H9 (cell line): ENCODE data around the gene TMEM132D. TPM values are rescaled to one million over a fixed set of nuclear protein-coding genes. Genes with fewer than 3 reads are reported as not detected.

ENCODE experiments used
- DNase-seq: peaks from one replicate; pipeline ENCODE4 v3.0.0-alpha.2; 2017
- H2AFZ ChIP-seq: one replicate; pipeline ENCODE4 v1.6.1; 2013; ENCODE audit warnings: mild to moderate bottlenecking, low read length, control low read depth, moderate library complexity
- H2AK5ac ChIP-seq: 2 replicates; pipeline ENCODE4 v1.6.1; 2013; ENCODE audit warnings: low read length, control low read depth, mixed read lengths; ENCODE audit not compliant: insufficient read length
- H2BK120ac ChIP-seq: one replicate; pipeline ENCODE4 v1.6.1; 2013; ENCODE audit warnings: low read depth, mild to moderate bottlenecking, low read length, control low read depth, inconsistent platforms; ENCODE audit not compliant: poor library complexity, severe bottlenecking
- H2BK12ac ChIP-seq: 2 replicates; pipeline ENCODE4 v1.6.1; 2013; ENCODE audit warnings: low read length, control low read depth, mixed read lengths, low read depth; ENCODE audit not compliant: insufficient read length
- H2BK15ac ChIP-seq: 2 replicates; pipeline ENCODE4 v1.6.1; 2013; ENCODE audit warnings: low read depth, low read length, control low read depth
- H2BK20ac ChIP-seq: one replicate; pipeline ENCODE4 v1.6.1; 2013; ENCODE audit warnings: low read depth, mild to moderate bottlenecking, low read length, control low read depth, inconsistent platforms; ENCODE audit not compliant: poor library complexity, severe bottlenecking
- H2BK5ac ChIP-seq: 2 replicates; pipeline ENCODE4 v1.6.1; 2013; ENCODE audit warnings: low read length, control low read depth, mixed read lengths; ENCODE audit not compliant: insufficient read length
- H3K14ac ChIP-seq: 2 replicates; pipeline ENCODE4 v1.6.1; 2013; ENCODE audit warnings: low read length, control low read depth; ENCODE audit not compliant: insufficient read depth
- H3K18ac ChIP-seq: 2 replicates; pipeline ENCODE4 v1.6.1; 2013; ENCODE audit warnings: low read depth, mild to moderate bottlenecking, mixed read lengths, low read length, control low read depth; ENCODE audit not compliant: insufficient read length
- H3K23ac ChIP-seq: 2 replicates; pipeline ENCODE4 v1.6.1; 2013; ENCODE audit warnings: low read length, control low read depth, mixed read lengths, low read depth; ENCODE audit not compliant: insufficient read length
- H3K23me2 ChIP-seq: 2 replicates; pipeline ENCODE4 v1.6.1; 2013; ENCODE audit warnings: low read depth, mild to moderate bottlenecking, mixed read lengths, low read length, control low read depth; ENCODE audit not compliant: insufficient read length, poor library complexity, severe bottlenecking
- H3K27ac ChIP-seq: 2 replicates; pipeline ENCODE4 v1.5.1; 2013; ENCODE audit warnings: low read length, control low read depth, mixed read lengths, low read depth; ENCODE audit not compliant: insufficient read length
- H3K27me3 ChIP-seq: 2 replicates; pipeline ENCODE4 v1.6.1; 2013; ENCODE audit warnings: low read length, control low read depth, inconsistent platforms; ENCODE audit not compliant: insufficient read depth
- H3K4ac ChIP-seq: 2 replicates; pipeline ENCODE4 v1.6.1; 2013; ENCODE audit warnings: low read depth, mild to moderate bottlenecking, control low read depth, inconsistent platforms, low read length, moderate library complexity
- H3K4me1 ChIP-seq: 2 replicates; pipeline ENCODE4 v1.6.1; 2013; ENCODE audit warnings: low read length, control low read depth, inconsistent platforms; ENCODE audit not compliant: insufficient read depth
- H3K4me2 ChIP-seq: 2 replicates; pipeline ENCODE4 v1.6.1; 2013; ENCODE audit warnings: low read length, control low read depth, mixed read lengths; ENCODE audit not compliant: insufficient read length, insufficient read depth
- H3K56ac ChIP-seq: 2 replicates; pipeline ENCODE4 v1.6.1; 2013; ENCODE audit warnings: low read depth, mild to moderate bottlenecking, mixed read lengths, low read length, control low read depth; ENCODE audit not compliant: insufficient read length
- H3K79me1 ChIP-seq: 2 replicates; pipeline ENCODE4 v1.6.1; 2013; ENCODE audit warnings: low read depth, mild to moderate bottlenecking, moderate library complexity, low read length, control low read depth, inconsistent platforms; ENCODE audit not compliant: insufficient read depth, poor library complexity, severe bottlenecking
- H3K79me2 ChIP-seq: 2 replicates; pipeline ENCODE4 v1.6.1; 2013; ENCODE audit warnings: low read length, control low read depth, inconsistent platforms; ENCODE audit not compliant: insufficient read depth
- H3K9ac ChIP-seq: 2 replicates; pipeline ENCODE4 v1.6.1; 2013; ENCODE audit warnings: low read length, control low read depth, mixed read lengths; ENCODE audit not compliant: insufficient read length; ENCODE audit errors: extremely low read depth
- H3K9me3 ChIP-seq: one replicate; pipeline ENCODE4 v1.6.1; 2013; ENCODE audit warnings: low read depth, low read length, inconsistent platforms; ENCODE audit not compliant: control insufficient read depth
- H3T11ph ChIP-seq: one replicate; pipeline ENCODE4 v1.6.1; 2013; ENCODE audit warnings: mild to moderate bottlenecking, low read length, control low read depth, inconsistent platforms
- H4K20me1 ChIP-seq: one replicate; pipeline ENCODE4 v1.6.1; 2013; ENCODE audit not compliant: control insufficient read depth, insufficient read length, insufficient read depth
- H4K5ac ChIP-seq: 2 replicates; pipeline ENCODE4 v1.6.1; 2013; ENCODE audit warnings: low read depth, mild to moderate bottlenecking, mixed read lengths, low read length, control low read depth; ENCODE audit not compliant: insufficient read length
- H4K8ac ChIP-seq: replicated peaks from 2 replicates; pipeline ENCODE4 v1.6.1; 2013; ENCODE audit warnings: low read length, control low read depth, mixed read lengths, low read depth; ENCODE audit not compliant: insufficient read length
- H4K91ac ChIP-seq: 2 replicates; pipeline ENCODE4 v1.6.1; 2013; ENCODE audit warnings: low read depth, mild to moderate bottlenecking, moderate library complexity, mixed read lengths, low read length, control low read depth; ENCODE audit not compliant: insufficient read length
- H3K27ac Mint-ChIP-seq, 3 experiments: 2 replicates in 2 of 3; 3 replicates in 1 of 3; pipeline ENCODE4 v1.8.0; 2020 to 2021; ENCODE audit warnings: mixed read lengths in 3 of 3, mild to moderate bottlenecking in 1 of 3, moderate library complexity in 1 of 3
- H3K27me3 Mint-ChIP-seq: 2 replicates; pipeline ENCODE4 v1.8.0; 2021; ENCODE audit warnings: low read depth, mild to moderate bottlenecking, moderate library complexity, mixed read lengths
- H3K36me3 Mint-ChIP-seq, 3 experiments: 2 replicates in 2 of 3; 3 replicates in 1 of 3; pipeline ENCODE4 v1.8.0; 2020 to 2021; ENCODE audit warnings: low read depth in 3 of 3, mixed read lengths in 3 of 3; ENCODE audit not compliant: insufficient read depth in 1 of 3
- H3K4me1 Mint-ChIP-seq, 2 experiments: 2 replicates each; pipeline ENCODE4 v1.8.0; 2020; ENCODE audit warnings: mixed read lengths in 2 of 2
- H3K4me3 Mint-ChIP-seq, 2 experiments: 2 replicates in 1 of 2; 3 replicates in 1 of 2; pipeline ENCODE4 v1.8.0; 2020 to 2021; ENCODE audit warnings: mild to moderate bottlenecking in 2 of 2, mixed read lengths in 2 of 2, moderate library complexity in 1 of 2
- H3K9me3 Mint-ChIP-seq, 2 experiments: 2 replicates in 1 of 2; 3 replicates in 1 of 2; pipeline ENCODE4 v1.8.0; 2020; ENCODE audit warnings: mild to moderate bottlenecking in 2 of 2, mixed read lengths in 2 of 2, moderate library complexity in 1 of 2
- CTCF ChIP-seq: fragments of 200-600 bp; sonication (generic); conservative IDR thresholded peaks from 3 replicates; pipeline ENCODE4 v1.8.0; 2021; ENCODE audit warnings: antibody characterized with exemption, mild to moderate bottlenecking
- WGBS: extraction: QIAGEN DNeasy Blood & Tissue Kit; methylation state at CpG from one replicate; pipeline ENCODE4 v1.1.7; 2013; ENCODE audit warnings: missing lambda C conversion rate, low lambda C conversion rate, mixed read lengths; ENCODE audit not compliant: insufficient read length; ENCODE audit errors: extremely low coverage; 5-methylcytosine and 5-hydroxymethylcytosine counted together
- total RNA-seq: library from RNA; stranded (reverse); gene quantifications from 2 replicates; pipeline ENCODE4 v1.2.1, GENCODE V29; 2021

TMEM132D gene
- total RNA-seq, 1 experiment from 2014 or later, result 6.1 TPM

DNA sequence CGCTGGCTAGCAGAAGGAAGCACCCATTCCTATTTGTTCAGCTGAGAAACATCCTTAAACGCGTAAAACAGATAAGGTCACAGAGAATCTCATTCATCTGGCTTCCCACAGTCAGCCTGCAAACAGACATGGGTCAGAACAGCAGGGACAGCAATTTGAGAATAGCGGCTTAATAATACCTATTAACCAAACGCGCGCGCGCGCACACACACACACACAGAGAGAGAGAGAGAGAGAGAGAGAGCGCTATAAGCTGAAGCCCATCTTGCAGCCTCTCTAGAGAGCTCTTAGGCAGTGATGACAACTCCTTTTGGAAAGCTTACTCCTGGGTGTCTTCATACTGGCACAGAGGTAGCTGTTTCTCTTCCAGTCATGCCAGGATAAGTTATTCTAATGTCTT, 26.4 kb downstream of the TMEM132D start:
- Mint-ChIP-seq H3K4me3 (no peak overlapping the region), H3K4me1 (peaks cover 21 to 28% of the 10 kb centered on the region in 2 experiments), H3K9me3 (peaks cover 3 to 9% of the 10 kb centered on the region in 2 experiments; a peak in 2 of 5 replicates), H3K36me3 (peaks cover 14 to 22% (median 14%) of the 10 kb centered on the region in 3 experiments), H3K27me3 (peaks cover 1% of the 10 kb centered on the region; the same call in 1 of the 2 replicates), H3K27ac (0 out of 7 replicates have a peak overlapping the region, but pooled peaks of 1 of the 3 experiments have one; percentile 64)
- H3K14ac ChIP-seq, result no peak overlapping the region
- no peak overlapping the region for H2BK15ac ChIP-seq
- no peak for DNase-seq
- no peak overlapping the region for H4K91ac ChIP-seq
- no peak overlapping the region for H3K4ac ChIP-seq
- peaks cover 6% of the 10 kb centered on the region; the same call in 1 of the 2 replicates for H3K79me2 ChIP-seq
- H3K56ac ChIP-seq, result no peak overlapping the region
- no peak overlapping the region for H2AFZ ChIP-seq
- no peak overlapping the region for H2BK5ac ChIP-seq
- no peak overlapping the region for H2BK20ac ChIP-seq
- H3K9ac ChIP-seq, result no peak overlapping the region
- H2BK120ac ChIP-seq, result no peak overlapping the region
- no peaks in the 10 kb centered on the region; the same call in 1 of the 2 replicates for H3K4me1 ChIP-seq
- H3K18ac ChIP-seq, result no peak overlapping the region
- no peak overlapping the region for H4K8ac ChIP-seq
- peaks cover 3% of the 10 kb centered on the region for H3K79me1 ChIP-seq
- H4K20me1 ChIP-seq, result no peaks in the 10 kb centered on the region
- H3K23me2 ChIP-seq, result no peaks in the 10 kb centered on the region
- no CpG with 5 or more reads among the region's 11 CpGs for WGBS
- H2BK12ac ChIP-seq, result no peak overlapping the region
- no peak overlapping the region for H3T11ph ChIP-seq
- H3K27ac ChIP-seq, result no peak overlapping the region
- no peaks in the 10 kb centered on the region for H3K9me3 ChIP-seq
- H4K5ac ChIP-seq, result no peak overlapping the region
- no peak overlapping the region for H2AK5ac ChIP-seq
- no peaks in the 10 kb centered on the region for H3K27me3 ChIP-seq
- no peak overlapping the region for H3K23ac ChIP-seq
- TF ChIP-seq CTCF, result no peak
- H3K4me2 ChIP-seq, result no peak overlapping the region
